ENCODE data around the gene PPP2R3B. TPM values are rescaled to one million over a fixed set of nuclear protein-coding genes. Genes with fewer than 3 reads are reported as not detected.
A peak's percentile ranks its signal among the peaks of the same experiment; 100 is the strongest.

Gene PPP2R3B
- total RNA-seq, 1 donor from 2014 or later, result 36.1 TPM

- peak; percentile 35 for DNase-seq
- Mint-ChIP-seq H3K4me3 (ENCODE audit: unreplicated experiment) (peak overlapping the region; percentile 85), H3K27ac (ENCODE audit: unreplicated experiment) (peak overlapping the region; percentile 33), H3K36me3 (ENCODE audit: unreplicated experiment) (peaks cover 4% of the 10 kb centered on the region), H3K4me1 (ENCODE audit: low read depth, unreplicated experiment) (peaks cover 6% of the 10 kb centered on the region), H3K9me3 (ENCODE audit: unreplicated experiment) (peaks cover 9% of the 10 kb centered on the region), H3K27me3 (ENCODE audit: unreplicated experiment) (peaks cover 20% of the 10 kb centered on the region)
- TF ChIP-seq, protein P1, sequence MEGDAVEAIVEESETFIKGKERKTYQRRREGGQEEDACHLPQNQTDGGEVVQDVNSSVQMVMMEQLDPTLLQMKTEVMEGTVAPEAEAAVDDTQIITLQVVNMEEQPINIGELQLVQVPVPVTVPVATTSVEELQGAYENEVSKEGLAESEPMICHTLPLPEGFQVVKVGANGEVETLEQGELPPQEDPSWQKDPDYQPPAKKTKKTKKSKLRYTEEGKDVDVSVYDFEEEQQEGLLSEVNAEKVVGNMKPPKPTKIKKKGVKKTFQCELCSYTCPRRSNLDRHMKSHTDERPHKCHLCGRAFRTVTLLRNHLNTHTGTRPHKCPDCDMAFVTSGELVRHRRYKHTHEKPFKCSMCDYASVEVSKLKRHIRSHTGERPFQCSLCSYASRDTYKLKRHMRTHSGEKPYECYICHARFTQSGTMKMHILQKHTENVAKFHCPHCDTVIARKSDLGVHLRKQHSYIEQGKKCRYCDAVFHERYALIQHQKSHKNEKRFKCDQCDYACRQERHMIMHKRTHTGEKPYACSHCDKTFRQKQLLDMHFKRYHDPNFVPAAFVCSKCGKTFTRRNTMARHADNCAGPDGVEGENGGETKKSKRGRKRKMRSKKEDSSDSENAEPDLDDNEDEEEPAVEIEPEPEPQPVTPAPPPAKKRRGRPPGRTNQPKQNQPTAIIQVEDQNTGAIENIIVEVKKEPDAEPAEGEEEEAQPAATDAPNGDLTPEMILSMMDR (IDR thresholded peaks at IDR 0.05; ENCODE audit: partially characterized antibody, unreplicated experiment), result no peak
These were observed 12.1 kb downstream of the PPP2R3B start for GRCh38 chrX:374596-374995.

DNA sequence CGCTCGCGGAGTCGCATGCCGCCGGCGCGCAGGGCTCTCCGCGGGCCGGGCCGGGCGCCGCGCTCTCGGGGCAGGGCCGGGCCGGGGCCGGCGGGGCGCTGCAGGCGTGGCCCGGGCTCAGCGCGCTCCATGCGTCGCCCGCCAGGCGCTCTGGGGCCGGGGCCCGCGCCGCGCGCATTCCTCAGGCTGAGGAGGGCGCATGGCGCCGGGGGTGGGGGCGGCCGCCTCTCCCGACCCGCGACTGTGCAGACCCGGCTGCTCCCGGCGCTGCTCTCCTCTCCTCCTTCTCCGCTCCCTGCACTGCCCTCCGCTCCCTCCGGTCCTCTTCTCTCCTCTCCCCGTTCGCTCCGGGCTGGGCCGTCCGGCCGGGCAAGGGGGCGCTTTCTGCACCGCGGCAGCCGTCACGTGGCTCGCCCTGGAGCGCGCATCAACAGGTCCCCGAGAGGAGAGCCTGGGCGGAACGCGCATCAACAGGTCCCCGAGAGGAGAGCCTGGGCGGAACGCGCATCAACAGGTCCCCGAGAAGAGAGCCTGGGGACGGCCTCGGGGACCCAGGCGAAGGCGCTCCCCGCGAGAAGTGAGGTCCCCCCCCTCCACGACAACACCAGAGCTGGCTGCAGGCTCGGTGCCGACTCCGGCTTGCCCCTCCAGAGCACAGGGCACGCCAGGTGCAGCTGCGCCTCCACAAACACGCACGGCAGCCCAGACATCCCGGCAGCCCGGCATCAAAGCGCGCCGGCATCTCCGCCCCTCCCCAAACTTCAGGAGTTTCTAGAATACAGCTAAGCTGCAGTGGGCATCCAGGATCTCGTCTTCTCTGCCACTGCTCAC, 12.9 kb downstream of the PPP2R3B start:
- no peak overlapping the region for H3K27ac Mint-ChIP-seq (ENCODE audit: unreplicated experiment)
- peaks cover 4% of the 10 kb centered on the region for H3K36me3 Mint-ChIP-seq (ENCODE audit: unreplicated experiment)
- peaks cover 20% of the 10 kb centered on the region for H3K27me3 Mint-ChIP-seq (ENCODE audit: unreplicated experiment)
- peak; percentile 61 for DNase-seq
- peak overlapping the region; percentile 85 for H3K4me3 Mint-ChIP-seq (ENCODE audit: unreplicated experiment)
- peaks cover 11% of the 10 kb centered on the region for H3K9me3 Mint-ChIP-seq (ENCODE audit: unreplicated experiment)
- TF ChIP-seq, protein P1 (IDR thresholded peaks at IDR 0.05; ENCODE audit: partially characterized antibody, unreplicated experiment), result no peak
- peaks cover 8% of the 10 kb centered on the region for H3K4me1 Mint-ChIP-seq (ENCODE audit: low read depth, unreplicated experiment)

DNA sequence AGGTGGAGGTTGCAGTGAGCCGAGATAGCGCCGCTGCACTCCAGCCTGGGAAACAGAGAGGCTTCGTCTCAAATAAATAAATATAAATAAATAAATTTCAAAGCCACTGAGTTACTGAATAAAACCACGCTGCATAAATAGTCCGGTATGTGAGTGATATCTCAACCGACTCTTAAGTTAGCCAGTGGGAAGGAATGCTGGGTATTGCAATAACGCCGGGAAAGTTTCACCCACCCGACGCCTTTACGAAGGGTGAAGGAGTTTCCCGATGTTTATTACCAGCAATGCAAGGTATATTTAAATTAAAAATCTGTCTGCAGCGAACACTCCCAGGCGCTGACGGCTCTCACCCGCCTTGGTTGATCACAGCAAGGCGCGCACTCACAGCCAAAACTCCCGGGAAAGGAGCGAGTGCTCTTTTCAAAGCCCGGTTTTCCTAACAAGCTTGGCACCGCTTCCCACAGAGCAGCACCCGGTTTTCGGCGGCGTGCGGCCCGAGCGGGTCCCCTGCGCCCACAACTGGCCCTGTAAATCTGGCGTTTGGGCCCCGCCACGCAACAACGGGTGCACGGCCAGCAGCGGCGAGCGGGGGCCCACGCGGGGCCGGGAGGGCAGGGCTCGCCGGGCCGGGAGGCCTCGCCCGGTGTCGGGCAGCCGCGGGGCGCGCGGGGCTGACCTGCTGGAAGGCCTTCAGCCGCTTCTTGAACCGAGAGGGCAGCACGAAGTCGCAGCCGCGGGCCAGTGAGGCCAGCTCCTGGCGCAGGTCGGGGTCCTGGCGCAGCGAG, 13.7 kb downstream of the PPP2R3B start:
- Mint-ChIP-seq H3K27me3 (ENCODE audit: unreplicated experiment) (peaks cover 20% of the 10 kb centered on the region), H3K4me1 (ENCODE audit: low read depth, unreplicated experiment) (peaks cover 8% of the 10 kb centered on the region), H3K4me3 (ENCODE audit: unreplicated experiment) (peak overlapping the region; percentile 71), H3K9me3 (ENCODE audit: unreplicated experiment) (peaks cover 10% of the 10 kb centered on the region), H3K36me3 (ENCODE audit: unreplicated experiment) (peaks cover 4% of the 10 kb centered on the region), H3K27ac (ENCODE audit: unreplicated experiment) (no peak overlapping the region)
- TF ChIP-seq, protein P1 (IDR thresholded peaks at IDR 0.05; ENCODE audit: partially characterized antibody, unreplicated experiment), result no peak
- peak; percentile 52 for DNase-seq

DNA sequence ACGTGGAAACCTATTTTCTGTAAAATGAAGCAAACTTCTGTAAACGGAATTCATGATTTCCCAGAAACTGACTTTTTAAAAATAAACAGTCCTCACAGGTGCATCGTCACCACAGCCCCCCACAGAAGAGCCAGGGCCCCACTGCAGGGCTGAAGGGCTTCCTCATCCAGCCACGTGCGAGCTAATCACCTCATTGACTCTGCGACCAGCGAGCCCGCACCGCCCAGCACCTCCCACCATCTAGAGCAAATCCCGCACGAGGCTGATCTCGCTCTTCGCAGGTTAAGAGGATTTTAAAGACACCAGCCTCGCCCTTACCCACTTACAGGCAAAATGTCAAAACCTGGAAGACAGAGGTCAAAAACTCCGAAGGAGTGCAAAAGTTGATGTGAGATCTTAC, 14.8 kb downstream of the PPP2R3B start:
- peaks cover 4% of the 10 kb centered on the region for H3K36me3 Mint-ChIP-seq (ENCODE audit: unreplicated experiment)
- peaks cover 23% of the 10 kb centered on the region for H3K27me3 Mint-ChIP-seq (ENCODE audit: unreplicated experiment)
- TF ChIP-seq, protein P1 (IDR thresholded peaks at IDR 0.05; ENCODE audit: partially characterized antibody, unreplicated experiment), result no peak
- no peak for DNase-seq
- peak overlapping the region; percentile 69 for H3K4me3 Mint-ChIP-seq (ENCODE audit: unreplicated experiment)
- no peak overlapping the region for H3K27ac Mint-ChIP-seq (ENCODE audit: unreplicated experiment)
- peaks cover 14% of the 10 kb centered on the region for H3K9me3 Mint-ChIP-seq (ENCODE audit: unreplicated experiment)
- H3K4me1 Mint-ChIP-seq (ENCODE audit: low read depth, unreplicated experiment), result peaks cover 13% of the 10 kb centered on the region
